Upper lobe of left lung (tissue), 6 donors: Measurements from ENCODE around the gene PGBD4. TPM values are rescaled to one million over a fixed set of nuclear protein-coding genes. Genes with fewer than 3 reads are reported as not detected.

Source experiments
- ATAC-seq, 2 donors: fragments of 200-7000 bp; cut with Tn5 transposase; one replicate each; pipeline ENCODE4 v1.9.1; 2022; ENCODE audit warnings: mild to moderate bottlenecking in 2 of 2, moderate library complexity in 2 of 2; ENCODE audit not compliant: low FRiP score in 2 of 2
- DNase-seq, 2 donors: peaks; one replicate each; pipeline ENCODE4 v3.0.0-alpha.2; 2019 to 2020
- H3K27ac ChIP-seq, 4 donors: fragments of 200-600 bp; sonication (generic); one replicate each; pipeline ENCODE4 v1.5.1; 2016 to 2019
- H3K27me3 ChIP-seq, 4 donors: fragments of 200-600 bp; sonication (generic); one replicate each; pipeline ENCODE4 v1.5.1; 2017 to 2019
- H3K36me3 ChIP-seq, 4 donors: fragments of 200-600 bp; sonication (generic); one replicate each; pipeline ENCODE4 v1.5.1; 2016 to 2019
- H3K4me1 ChIP-seq, 4 donors: fragments of 200-600 bp; sonication (generic); one replicate each; pipeline ENCODE4 v1.5.1; 2018 to 2019
- H3K4me3 ChIP-seq, 4 donors: fragments of 200-600 bp; sonication (generic); one replicate each; pipeline ENCODE4 v1.5.1; 2017 to 2019; ENCODE audit warnings: mild to moderate bottlenecking in 2 of 4, moderate library complexity in 1 of 4
- H3K9me3 ChIP-seq, 4 donors: fragments of 200-600 bp; sonication (generic); one replicate each; pipeline ENCODE4 v1.5.1; 2018 to 2019
- EP300 ChIP-seq, 4 donors: sonication (generic); formaldehyde crosslinking; IDR thresholded peaks; one replicate each; pipeline ENCODE4 v1.5.1; 2017; ENCODE audit warnings: antibody characterized with exemption in 4 of 4, control low read depth in 2 of 4
- POLR2A ChIP-seq, 4 donors: fragments of 450-650 bp; IDR thresholded peaks; one replicate each; pipeline ENCODE4 v1.5.1; 2016 to 2017; ENCODE audit warnings: antibody characterized with exemption in 4 of 4, mild to moderate bottlenecking in 2 of 4
- POLR2AphosphoS5 ChIP-seq, 2 donors: sonication (generic); formaldehyde crosslinking; IDR thresholded peaks; one replicate each; pipeline ENCODE4 v1.5.1; 2017; ENCODE audit warnings: antibody characterized with exemption in 2 of 2
- WGBS, 2 donors: methylation state at CpG; one replicate each; pipeline ENCODE4 v1.1.5; 2017 to 2018; 5-methylcytosine and 5-hydroxymethylcytosine counted together
- total RNA-seq, 6 donors: library from RNA; depleted of rRNA in 4 of 6; stranded (reverse); fragments of >200 nt in 4 of 6; gene quantifications; one replicate each; pipeline versions ENCODE4 v1.1.0 to v1.2.1, GENCODE V29; 2016 to 2021
- TF ChIP-seq, protein P1 (sequence below), 6 experiments: fragments of 450-650 bp in 4 of 6; fragments of 200-600 bp in 2 of 6; sonication (generic) in 2 of 6; IDR thresholded peaks; one replicate each; pipeline ENCODE4 v1.5.1; 2016 to 2019; ENCODE audit warnings: antibody characterized with exemption in 6 of 6
- donor health status: DM: no; HTN: no; CAD: no; lungs with moderate emphysema.
- donor health status: DM: no; HTN: yes; CAD: no; lungs with severe emphysema.

Gene PGBD4
- total RNA-seq, result 1 to 10 TPM in 4 of 6 donors, under 1 TPM in 2; 0.55 to 5.2 (median 1.2) TPM

GRCh38 chr15:34101366-34102174 lies at the start of gene PGBD4, which contains the start of gene EMC7:
Gene PGBD4, plus strand, starts transcription at chr15:34102083. Its CDS starts 449 bp downstream, at chr15:34102532.
Gene EMC7, minus strand, starts transcription at chr15:34101862. Its CDS starts 23 bp downstream, at chr15:34101839.
- WGBS, 2 donors, result 0% methylated on average over 28 to 48 of the region's 48 CpGs

GRCh38 chr15:34054081-34054707 lies 47.7 kb upstream of the PGBD4 start:
- ATAC-seq (no peak), DNase-seq (no peak)
- no peak for TF ChIP-seq POLR2A (IDR thresholded peaks at IDR 0.05)
- TF ChIP-seq, protein P1, sequence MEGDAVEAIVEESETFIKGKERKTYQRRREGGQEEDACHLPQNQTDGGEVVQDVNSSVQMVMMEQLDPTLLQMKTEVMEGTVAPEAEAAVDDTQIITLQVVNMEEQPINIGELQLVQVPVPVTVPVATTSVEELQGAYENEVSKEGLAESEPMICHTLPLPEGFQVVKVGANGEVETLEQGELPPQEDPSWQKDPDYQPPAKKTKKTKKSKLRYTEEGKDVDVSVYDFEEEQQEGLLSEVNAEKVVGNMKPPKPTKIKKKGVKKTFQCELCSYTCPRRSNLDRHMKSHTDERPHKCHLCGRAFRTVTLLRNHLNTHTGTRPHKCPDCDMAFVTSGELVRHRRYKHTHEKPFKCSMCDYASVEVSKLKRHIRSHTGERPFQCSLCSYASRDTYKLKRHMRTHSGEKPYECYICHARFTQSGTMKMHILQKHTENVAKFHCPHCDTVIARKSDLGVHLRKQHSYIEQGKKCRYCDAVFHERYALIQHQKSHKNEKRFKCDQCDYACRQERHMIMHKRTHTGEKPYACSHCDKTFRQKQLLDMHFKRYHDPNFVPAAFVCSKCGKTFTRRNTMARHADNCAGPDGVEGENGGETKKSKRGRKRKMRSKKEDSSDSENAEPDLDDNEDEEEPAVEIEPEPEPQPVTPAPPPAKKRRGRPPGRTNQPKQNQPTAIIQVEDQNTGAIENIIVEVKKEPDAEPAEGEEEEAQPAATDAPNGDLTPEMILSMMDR (IDR thresholded peaks at IDR 0.05), result no peak
- no peak for TF ChIP-seq POLR2AphosphoS5 (IDR thresholded peaks at IDR 0.05)
- no peak for TF ChIP-seq EP300 (IDR thresholded peaks at IDR 0.05)
- 88 to 95% methylated on average over 3 of the region's 3 CpGs for WGBS, 2 donors
- Histone ChIP-seq H3K36me3 (no peaks in the 10 kb centered on the region), H3K4me1 (no peaks in the 10 kb centered on the region), H3K27me3 (no peaks in the 10 kb centered on the region), H3K9me3 (peaks cover 0 to 11% (median 3%) of the 10 kb centered on the region in 4 donors), H3K27ac (no peak overlapping the region), H3K4me3 (no peak overlapping the region)

More at GRCh38 chr15:34101366-34102174, at the start of gene PGBD4, which contains the start of gene EMC7:
- peak within 1 kb of the TSS; percentile 59 to 91 (median 80) for H3K4me3 ChIP-seq
- ATAC-seq (peak; percentile 99 to 100), DNase-seq (peak; percentile 98)
- peaks cover 21 to 25% (median 24%) of the 10 kb centered on the region in 4 donors for H3K4me1 ChIP-seq
- no peaks in the 10 kb centered on the region for H3K9me3 ChIP-seq
- no peaks in the 10 kb centered on the region for H3K27me3 ChIP-seq
- peak; percentile 92 to 95 for TF ChIP-seq POLR2AphosphoS5 (IDR thresholded peaks at IDR 0.05)
- peak in 1 of 4 donors; percentile 33 for TF ChIP-seq EP300 (IDR thresholded peaks at IDR 0.05)
- TF ChIP-seq, protein P1 (IDR thresholded peaks at IDR 0.05), result no peak
- peak in 3 of 4 donors; percentile 72 to 87 (median 85) for TF ChIP-seq POLR2A (IDR thresholded peaks at IDR 0.05)
- H3K27ac ChIP-seq, result peak within 1 kb of the TSS; percentile 80 to 93 (median 92)
- H3K36me3 ChIP-seq, result no peaks in the 10 kb centered on the region

DNA sequence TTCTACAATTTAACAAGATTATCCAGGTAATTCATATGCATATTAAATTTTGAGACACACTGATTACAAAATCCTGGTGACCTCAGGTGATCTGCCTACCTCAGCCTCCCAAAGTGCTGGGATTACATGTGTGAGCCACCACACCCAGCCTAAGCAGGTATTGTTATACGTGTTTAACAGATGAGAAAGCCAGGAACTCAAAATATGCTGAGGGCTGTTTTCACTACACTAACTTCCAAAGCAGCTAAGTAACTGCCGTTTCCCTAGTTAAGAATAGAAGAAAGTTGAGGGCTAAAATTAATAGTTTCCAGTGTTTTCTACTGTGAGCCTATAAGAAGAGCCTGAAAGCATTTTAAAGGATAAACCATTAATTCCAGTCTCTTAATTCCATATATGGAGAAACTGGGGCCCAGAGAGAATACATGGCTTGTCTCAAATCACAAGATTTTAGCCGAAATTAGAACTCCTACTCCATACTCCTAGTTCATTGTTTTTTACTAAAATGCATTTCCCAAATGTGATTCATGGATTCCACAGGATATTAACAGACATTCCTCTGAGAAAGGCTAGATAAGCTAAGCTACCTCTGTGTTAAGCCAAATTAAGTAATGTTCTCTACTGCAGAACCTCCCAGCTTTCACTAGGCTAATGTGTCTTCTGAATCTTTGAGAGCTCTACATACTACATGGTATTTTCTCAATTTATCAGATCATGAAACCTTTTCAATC lies 45.9 kb upstream of the PGBD4 start:
- ATAC-seq (peak in 1 of 2 donors; percentile 91), DNase-seq (no peak)
- Histone ChIP-seq H3K27ac (no peak overlapping the region), H3K9me3 (peaks cover 0 to under 1% (median 0%) of the 10 kb centered on the region in 4 donors), H3K4me3 (no peak overlapping the region), H3K4me1 (no peaks in the 10 kb centered on the region), H3K27me3 (no peaks in the 10 kb centered on the region), H3K36me3 (no peaks in the 10 kb centered on the region)
- no peak for TF ChIP-seq EP300 (IDR thresholded peaks at IDR 0.05)
- TF ChIP-seq, protein P1 (IDR thresholded peaks at IDR 0.05), result no peak
- WGBS, 2 donors, result 75 to 77% methylated on average over 3 of the region's 3 CpGs

- DNase-seq (no peak), ATAC-seq (no peak)
- Histone ChIP-seq H3K27ac (no peak overlapping the region), H3K9me3 (no peaks in the 10 kb centered on the region), H3K4me3 (no peak overlapping the region), H3K27me3 (no peaks in the 10 kb centered on the region), H3K36me3 (no peaks in the 10 kb centered on the region), H3K4me1 (peaks cover 0 to 5% (median 2%) of the 10 kb centered on the region in 4 donors)
- TF ChIP-seq POLR2AphosphoS5 (IDR thresholded peaks at IDR 0.05) (no peak), EP300 (IDR thresholded peaks at IDR 0.05) (no peak), POLR2A (IDR thresholded peaks at IDR 0.05) (no peak)
- TF ChIP-seq, protein P1 (IDR thresholded peaks at IDR 0.05), result no peak
- WGBS, 2 donors, result 77 to 87% methylated on average over 5 of the region's 5 CpGs
Measured at GRCh38 chr15:34056911-34057310, 45.0 kb upstream of the PGBD4 start.
